ENCODE results near the gene UBL3. TPM values are rescaled to one million over a fixed set of nuclear protein-coding genes. Genes with fewer than 3 reads are reported as not detected.

Gene UBL3
- polyA plus RNA-seq, 1 experiment = 24.7 TPM

- H3K27me3 ChIP-seq (ENCODE audit: control insufficient read depth, insufficient read depth, low read length) = no peaks in the 10 kb centered on the region
These were observed 48.6 kb downstream of the UBL3 start for GRCh38 chr13:29801737-29802305.

GRCh38 chr13:29801102-29801501 lies 49.3 kb downstream of the UBL3 start:
- no peaks in the 10 kb centered on the region for H3K9me3 ChIP-seq (ENCODE audit: control insufficient read depth, insufficient read depth, low read length)
- CTCF ChIA-PET = interaction anchor here (0.9 to 3.6 kb wide), 4 partner anchors 19 to 311 kb away, joined by 3 to 13 read pairs (median 4); no protein-coding TSS in a partner anchor
- POLR2A ChIA-PET = interaction anchor here (0.7 kb wide), 1 partner anchor 49 kb away, joined by 6 read pairs; the partner anchor contains the start of gene UBL3
- no peak overlapping the region for H3K4me3 ChIP-seq (ENCODE audit: low read depth, low read length)
- no peaks in the 10 kb centered on the region for H3K27me3 ChIP-seq (ENCODE audit: control insufficient read depth, insufficient read depth, low read length)
- no peak for DNase-seq (ENCODE audit: low read depth, low spot score)
- no peak for TF ChIP-seq CTCF (IDR thresholded peaks at IDR 0.05; ENCODE audit: low read depth, low read length)
- no peak overlapping the region for H3K27ac ChIP-seq (ENCODE audit: low read depth, low read length)

More at GRCh38 chr13:29801737-29802305, 48.6 kb downstream of the UBL3 start:
- TF ChIP-seq CTCF (IDR thresholded peaks at IDR 0.05; ENCODE audit: low read depth, low read length) = 0 out of 2 replicates have a peak, but pooled peaks have one; percentile 5
- Histone ChIP-seq H3K27ac (ENCODE audit: low read depth, low read length) (no peak overlapping the region), H3K9me3 (ENCODE audit: control insufficient read depth, insufficient read depth, low read length) (no peaks in the 10 kb centered on the region), H3K4me3 (ENCODE audit: low read depth, low read length) (no peak overlapping the region)
- POLR2A ChIA-PET = interaction anchor here (0.7 kb wide), 1 partner anchor 49 kb away, joined by 6 read pairs; the partner anchor contains the start of gene UBL3
- no peak for DNase-seq (ENCODE audit: low read depth, low spot score)
- CTCF ChIA-PET = no interaction called here

GRCh38 chr13:29800687-29801086 lies 49.7 kb downstream of the UBL3 start:
- H3K27me3 ChIP-seq (ENCODE audit: control insufficient read depth, insufficient read depth, low read length) = no peaks in the 10 kb centered on the region
- H3K4me3 ChIP-seq (ENCODE audit: low read depth, low read length) = no peak overlapping the region
- no peak for TF ChIP-seq CTCF (IDR thresholded peaks at IDR 0.05; ENCODE audit: low read depth, low read length)
- H3K27ac ChIP-seq (ENCODE audit: low read depth, low read length) = no peak overlapping the region
- H3K9me3 ChIP-seq (ENCODE audit: control insufficient read depth, insufficient read depth, low read length) = no peaks in the 10 kb centered on the region
- ChIA-PET POLR2A (no interaction called here), CTCF (interaction anchor here (0.9 to 3.6 kb wide), 4 partner anchors 19 to 312 kb away, joined by 3 to 13 read pairs (median 4); no protein-coding TSS in a partner anchor)
- no peak for DNase-seq (ENCODE audit: low read depth, low spot score)

- Histone ChIP-seq H3K27ac (ENCODE audit: low read depth, low read length) (no peak overlapping the region), H3K4me3 (ENCODE audit: low read depth, low read length) (no peak overlapping the region), H3K9me3 (ENCODE audit: control insufficient read depth, insufficient read depth, low read length) (no peaks in the 10 kb centered on the region), H3K27me3 (ENCODE audit: control insufficient read depth, insufficient read depth, low read length) (no peaks in the 10 kb centered on the region)
- TF ChIP-seq CTCF (IDR thresholded peaks at IDR 0.05; ENCODE audit: low read depth, low read length) = no peak
- ChIA-PET POLR2A (no interaction called here), CTCF (interaction anchor here (1.1 to 3.6 kb wide), 3 partner anchors 28 to 327 kb away, joined by 3 to 13 read pairs (median 3); no protein-coding TSS in a partner anchor)
- DNase-seq (ENCODE audit: low read depth, low spot score) = no peak
These were observed 51.4 kb downstream of the UBL3 start for GRCh38 chr13:29799041-29799440.

GRCh38 chr13:29791997-29792780 lies 58.2 kb downstream of the UBL3 start:
- DNase-seq (ENCODE audit: low read depth, low spot score) = no peak
- Histone ChIP-seq H3K27ac (ENCODE audit: low read depth, low read length) (no peak overlapping the region), H3K9me3 (ENCODE audit: control insufficient read depth, insufficient read depth, low read length) (no peaks in the 10 kb centered on the region), H3K27me3 (ENCODE audit: control insufficient read depth, insufficient read depth, low read length) (no peaks in the 10 kb centered on the region), H3K4me3 (ENCODE audit: low read depth, low read length) (no peak overlapping the region)
- ChIA-PET CTCF (interaction anchor here (0.9 kb wide), 1 partner anchor 340 kb away, joined by 4 read pairs; no protein-coding TSS in a partner anchor), POLR2A (no interaction called here)
- TF ChIP-seq CTCF (IDR thresholded peaks at IDR 0.05; ENCODE audit: low read depth, low read length) = no peak
